OCI-LY7 (cell line): Measurements from ENCODE around the gene ZNF550.

Experiments used
- CTCF ChIP-seq: fragments of 200-600 bp; sonication (generic); conservative IDR thresholded peaks from 2 replicates; pipeline ENCODE4 v1.5.1; 2014; ENCODE audit warnings: mild to moderate bottlenecking, antibody characterized with exemption, low read length, moderate library complexity, mixed read lengths
- EZH2phosphoT487 ChIP-seq: fragments of 200-600 bp; sonication (generic); IDR thresholded peaks from 2 replicates; pipeline ENCODE4 v1.6.1; 2018; ENCODE audit warnings: low read depth, borderline replicate concordance, mild to moderate bottlenecking, mixed run types, antibody characterized with exemption, low read length, moderate library complexity, mixed read lengths

- TF ChIP-seq CTCF (no peak), EZH2phosphoT487 (no peak)
Observed at GRCh38 chr19:57559008-57559403, 657 bp downstream of the ZNF550 start.
